PC-9 (cell line): ENCODE results near the gene OTULINL.

Source experiments
- EZH2 ChIP-seq: fragments of 200-600 bp; sonication (generic); IDR thresholded peaks from 2 replicates; pipeline ENCODE4 v1.8.0; 2017; ENCODE audit warnings: antibody characterized with exemption, low read depth
- TF ChIP-seq, protein P1 (sequence below): fragments of 200-600 bp; sonication (generic); conservative IDR thresholded peaks from 2 replicates; pipeline ENCODE4 v1.6.1; 2017; ENCODE audit warnings: mixed run types, antibody characterized with exemption, mild to moderate bottlenecking, moderate library complexity

DNA sequence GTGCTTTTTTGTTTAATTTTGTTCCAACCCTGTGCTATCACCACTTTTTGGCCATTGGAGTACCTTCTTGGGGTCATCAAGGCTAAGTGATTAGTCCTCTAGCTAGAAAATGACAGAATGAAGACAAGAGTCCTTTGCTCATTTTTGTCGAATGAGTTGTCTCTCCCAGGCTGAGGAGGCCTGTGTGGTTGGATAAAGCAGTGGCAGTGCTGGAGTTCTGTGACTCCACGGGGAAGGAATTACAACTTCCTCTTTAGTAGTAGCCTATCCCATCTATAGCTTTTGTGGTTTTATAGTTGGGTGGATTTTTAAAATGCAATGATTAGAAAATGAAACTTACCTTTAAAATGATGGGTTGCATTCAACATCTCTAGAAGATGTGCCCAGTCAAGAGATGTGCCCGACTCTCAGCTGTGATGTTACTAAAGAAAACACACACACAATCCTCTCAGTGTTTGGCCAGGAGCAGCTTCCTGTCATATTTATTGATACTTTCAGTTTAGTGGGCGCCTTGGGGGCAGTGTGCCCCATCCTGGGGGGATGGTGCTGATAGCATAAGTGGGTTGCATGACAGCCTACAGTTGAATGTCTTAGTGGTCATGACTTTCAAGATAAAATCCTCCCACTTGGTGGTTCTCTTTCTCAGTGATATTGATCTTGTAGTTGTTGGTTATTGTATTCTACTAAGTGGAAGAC lies 11.9 kb downstream of the OTULINL start:
- TF ChIP-seq, protein P1, sequence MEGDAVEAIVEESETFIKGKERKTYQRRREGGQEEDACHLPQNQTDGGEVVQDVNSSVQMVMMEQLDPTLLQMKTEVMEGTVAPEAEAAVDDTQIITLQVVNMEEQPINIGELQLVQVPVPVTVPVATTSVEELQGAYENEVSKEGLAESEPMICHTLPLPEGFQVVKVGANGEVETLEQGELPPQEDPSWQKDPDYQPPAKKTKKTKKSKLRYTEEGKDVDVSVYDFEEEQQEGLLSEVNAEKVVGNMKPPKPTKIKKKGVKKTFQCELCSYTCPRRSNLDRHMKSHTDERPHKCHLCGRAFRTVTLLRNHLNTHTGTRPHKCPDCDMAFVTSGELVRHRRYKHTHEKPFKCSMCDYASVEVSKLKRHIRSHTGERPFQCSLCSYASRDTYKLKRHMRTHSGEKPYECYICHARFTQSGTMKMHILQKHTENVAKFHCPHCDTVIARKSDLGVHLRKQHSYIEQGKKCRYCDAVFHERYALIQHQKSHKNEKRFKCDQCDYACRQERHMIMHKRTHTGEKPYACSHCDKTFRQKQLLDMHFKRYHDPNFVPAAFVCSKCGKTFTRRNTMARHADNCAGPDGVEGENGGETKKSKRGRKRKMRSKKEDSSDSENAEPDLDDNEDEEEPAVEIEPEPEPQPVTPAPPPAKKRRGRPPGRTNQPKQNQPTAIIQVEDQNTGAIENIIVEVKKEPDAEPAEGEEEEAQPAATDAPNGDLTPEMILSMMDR = no peak
- TF ChIP-seq EZH2 = no peak
